GM19238 (cell line): ENCODE measurements around the gene IDI2.
A peak's percentile ranks its signal among the peaks of the same experiment; 100 is the strongest.
"Not testable (repeated sequence)": the region's sequence is repeated elsewhere in the genome, so short reads cannot be mapped to it uniquely, and the experiment has no call there.

Experiments
- DNase-seq: peaks from one replicate; pipeline ENCODE4 v3.0.0; 2011; ENCODE audit warnings: low spot score; ENCODE audit not compliant: insufficient read length

The IDI2 gene

DNA sequence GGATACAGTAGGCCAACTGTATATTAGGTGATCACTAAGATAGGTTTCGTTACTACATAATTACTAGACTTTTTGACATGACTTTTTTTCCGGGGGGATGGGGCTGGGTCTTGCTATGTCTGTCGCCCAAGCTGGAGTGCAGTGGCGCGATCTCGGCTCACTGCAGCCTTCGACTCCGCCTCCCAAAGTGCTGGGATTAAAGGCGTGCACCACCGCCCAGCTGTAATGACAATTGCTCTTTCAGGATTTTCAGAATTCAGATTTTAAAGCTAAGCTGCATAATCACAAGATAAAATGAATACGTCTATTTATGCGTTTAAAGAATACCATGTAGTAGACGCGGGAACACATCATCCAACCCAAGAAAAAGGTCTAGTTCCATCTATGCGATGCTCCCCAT lies 22.3 kb upstream of the IDI2 start:
- no peak for DNase-seq

DNA sequence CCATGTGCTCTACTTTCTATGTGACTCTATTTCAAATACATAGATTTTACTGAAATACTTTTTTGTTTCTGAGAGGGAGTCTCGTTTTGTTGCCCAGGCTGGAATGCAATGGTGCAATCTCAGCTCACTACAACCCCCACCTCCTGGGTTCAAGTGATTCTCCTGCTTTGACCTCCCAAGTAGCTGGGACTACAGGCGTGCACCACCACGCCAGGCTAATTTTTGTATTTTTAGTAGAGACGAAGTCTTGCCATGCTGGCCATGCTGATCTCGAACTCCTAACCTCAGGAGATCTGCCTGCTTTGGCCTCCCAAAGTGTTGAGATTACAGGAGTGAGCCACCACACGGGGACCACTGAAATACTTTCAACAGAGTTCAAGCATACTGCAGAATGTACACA lies 19.8 kb upstream of the IDI2 start:
- DNase-seq: no peak

DNA sequence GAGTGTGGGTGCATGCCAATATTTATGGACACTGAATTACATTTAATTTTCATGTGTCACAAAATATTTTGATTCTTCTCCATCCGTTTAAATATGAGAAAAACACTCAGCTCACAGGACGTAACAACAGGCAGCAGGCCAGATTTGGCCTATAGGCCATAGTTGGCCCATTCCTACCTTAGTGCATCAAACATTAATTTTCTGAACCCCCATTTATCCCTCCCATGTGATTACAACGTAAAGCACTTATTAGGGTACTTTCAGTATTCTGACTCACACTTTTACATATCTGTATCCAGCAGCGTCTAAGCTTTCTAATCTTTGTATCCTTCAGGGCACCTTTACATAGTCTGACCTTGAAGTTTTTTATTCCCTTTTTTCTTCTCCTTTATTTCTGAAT lies 19.3 kb upstream of the IDI2 start:
- DNase-seq: no peak

GRCh38 chr10:1044146-1044545 lies 18.5 kb upstream of the IDI2 start:
- no peak for DNase-seq

GRCh38 chr10:1043532-1043995 lies 17.9 kb upstream of the IDI2 start:
- peak; percentile 22 for DNase-seq

DNA sequence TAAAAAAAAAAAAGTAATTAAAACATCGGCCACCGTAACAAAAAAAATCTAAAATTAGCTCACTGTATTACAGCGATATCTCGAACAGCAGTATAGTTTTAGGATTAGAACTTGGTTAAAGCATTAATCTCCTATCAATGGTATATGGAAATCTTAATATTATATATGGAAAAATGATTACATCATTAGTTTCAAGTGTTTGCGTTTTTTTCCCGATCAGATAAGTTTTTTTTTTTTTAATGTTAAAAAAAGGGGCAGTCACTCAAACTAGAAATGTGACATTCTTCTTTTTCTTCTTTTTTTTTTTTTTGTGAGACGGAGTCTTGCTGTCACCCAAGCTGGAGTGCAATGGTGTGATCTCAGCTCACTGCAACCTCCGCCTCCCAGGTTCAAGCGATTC lies 15.9 kb upstream of the IDI2 start:
- no peak for DNase-seq

DNA sequence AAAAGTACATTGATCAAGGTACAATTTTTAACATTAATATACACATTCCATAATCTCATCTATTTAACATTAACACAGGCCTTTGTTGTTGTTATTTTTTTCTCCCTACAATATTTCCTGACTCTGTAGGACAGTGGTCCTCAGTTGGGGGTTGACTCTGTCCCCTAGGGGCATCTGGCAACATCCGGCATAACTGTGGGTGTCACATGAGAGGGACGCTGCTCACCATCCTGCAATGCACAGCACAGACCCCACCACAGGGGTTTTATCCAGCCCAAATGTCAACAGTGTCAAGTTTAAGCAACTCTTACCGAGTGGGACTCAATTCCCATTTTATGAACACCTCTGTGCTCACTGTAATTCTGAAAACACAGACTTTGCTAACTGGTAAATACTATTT lies 14.5 kb upstream of the IDI2 start:
- DNase-seq: no peak

DNA sequence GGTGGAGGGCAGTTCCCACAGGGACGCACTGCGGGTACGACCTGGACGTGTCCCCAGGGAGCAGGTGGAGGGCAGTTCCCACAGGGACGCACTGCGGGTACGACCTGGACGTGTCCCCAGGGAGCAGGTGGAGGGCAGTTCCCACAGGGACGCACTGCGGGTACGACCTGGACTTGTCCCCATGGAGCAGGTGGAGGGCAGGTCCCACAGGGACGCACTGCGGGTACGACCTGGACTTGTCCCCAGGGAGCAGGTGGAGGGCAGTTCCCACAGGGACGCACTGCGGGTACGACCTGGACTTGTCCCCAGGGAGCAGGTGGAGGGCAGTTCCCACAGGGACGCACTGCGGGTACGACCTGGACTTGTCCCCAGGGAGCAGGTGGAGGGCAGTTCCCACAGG lies 13.1 kb upstream of the IDI2 start:
- not testable (repeated sequence) for DNase-seq

GRCh38 chr10:1037098-1037497 lies 11.4 kb upstream of the IDI2 start:
- no peak for DNase-seq

DNA sequence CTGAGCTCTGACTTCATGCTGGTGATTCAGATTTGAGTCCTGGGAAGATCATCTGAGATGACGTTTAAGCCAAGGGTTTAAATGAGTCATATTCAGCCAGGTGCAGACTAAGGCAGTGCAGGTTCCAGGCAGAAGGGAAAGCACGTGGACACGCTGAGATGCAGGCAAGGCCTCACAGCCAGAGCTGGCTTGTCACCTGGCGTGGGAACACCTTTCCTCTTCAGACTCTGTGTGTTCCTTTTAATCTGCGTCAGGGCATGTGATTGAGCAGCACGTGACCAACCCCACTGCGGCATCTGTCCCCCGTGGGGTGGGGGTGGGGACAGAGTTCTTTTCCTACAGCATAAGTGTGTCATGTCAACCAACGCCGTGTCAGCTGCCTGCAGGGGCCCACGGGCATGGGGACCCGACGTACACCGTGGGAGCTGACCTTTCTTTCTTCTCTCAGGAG lies 10.7 kb upstream of the IDI2 start:
- peak; percentile 28 for DNase-seq

GRCh38 chr10:1035201-1035600 lies 9.5 kb upstream of the IDI2 start:
- DNase-seq: no peak

DNA sequence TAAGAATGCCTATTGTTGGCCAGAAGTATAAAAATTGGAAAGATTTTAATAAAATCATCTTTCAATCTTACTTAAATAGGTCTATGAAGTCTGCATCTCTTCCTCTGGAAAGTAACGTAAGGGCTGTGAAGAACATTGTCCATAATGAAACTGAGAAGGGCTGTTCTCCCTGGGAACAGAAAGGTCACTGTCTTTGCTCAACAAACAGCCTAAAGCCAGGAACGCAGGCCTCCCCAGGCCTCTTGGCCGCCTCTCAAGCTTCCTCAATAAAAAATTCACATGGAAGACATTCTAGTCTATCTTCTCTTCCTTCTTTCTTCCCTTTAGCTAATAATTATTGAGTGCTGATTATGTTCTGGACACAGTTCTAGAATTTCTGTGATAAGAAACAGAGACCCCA lies 9.1 kb upstream of the IDI2 start:
- no peak for DNase-seq

DNA sequence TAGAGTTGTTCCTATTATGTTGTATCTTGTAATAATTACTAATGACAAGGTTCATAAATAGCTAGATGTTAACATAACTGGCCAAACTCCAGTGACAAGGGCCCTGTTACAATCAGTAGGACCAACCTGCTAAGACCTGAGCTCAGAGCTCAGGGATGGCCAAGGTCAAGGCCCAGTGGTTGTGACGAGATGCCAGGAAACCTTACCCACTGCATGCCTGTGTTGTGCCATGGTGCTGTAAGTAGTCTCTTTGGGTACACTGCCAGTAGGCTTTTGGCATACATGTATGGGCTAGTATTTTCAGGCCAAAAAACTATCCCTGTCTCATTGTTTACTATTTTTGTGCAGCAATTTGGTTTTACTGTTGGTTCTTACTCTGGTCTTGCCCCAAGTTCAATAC lies 7.9 kb upstream of the IDI2 start:
- DNase-seq: no peak

GRCh38 chr10:1029838-1030237 lies 4.2 kb upstream of the IDI2 start:
- no peak for DNase-seq

DNA sequence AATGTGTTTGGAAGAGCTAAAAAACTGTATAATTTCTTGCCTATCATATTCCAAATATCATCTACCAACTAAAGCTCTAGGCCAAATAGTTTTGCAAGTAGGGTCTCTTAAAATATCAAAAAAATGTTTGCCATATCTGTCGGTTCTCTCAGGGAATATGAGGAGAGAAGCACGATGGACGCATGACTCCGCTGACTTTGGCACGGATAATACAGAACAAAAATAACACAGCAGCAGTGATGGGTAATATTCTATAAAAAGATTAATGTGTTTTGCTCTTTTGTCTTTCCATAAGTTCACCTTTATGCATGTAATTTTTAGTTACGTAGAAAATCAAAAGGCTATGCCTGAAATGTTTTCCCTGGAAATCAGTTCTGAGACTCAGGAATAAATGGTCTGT lies 919 bp upstream of the IDI2 start:
- no peak for DNase-seq

- no peak for DNase-seq
These were observed 1.6 kb downstream of the IDI2 start for GRCh38 chr10:1024103-1024502.

GRCh38 chr10:1022413-1022812 lies 3.2 kb downstream of the IDI2 start:
- DNase-seq: no peak

DNA sequence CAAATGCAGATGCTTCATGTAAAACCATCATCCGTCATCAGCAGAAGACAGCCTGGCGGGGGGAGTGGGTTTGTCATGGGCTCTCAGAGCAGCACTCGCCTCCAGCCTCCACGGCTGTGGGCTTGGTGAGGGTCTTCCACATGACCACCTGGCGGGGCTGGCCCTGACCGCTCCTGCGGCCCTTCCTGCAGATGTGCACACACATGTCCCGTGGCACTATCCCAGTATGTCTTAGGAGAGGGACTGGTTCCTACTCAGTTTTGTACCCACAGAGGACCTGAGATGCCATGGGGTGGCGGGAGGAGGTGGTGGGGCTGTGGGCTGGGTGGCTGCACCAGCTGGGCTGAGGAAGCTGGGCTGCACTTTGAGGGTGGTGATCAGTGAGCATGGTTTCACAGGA lies 4.7 kb downstream of the IDI2 start:
- DNase-seq: no peak

DNA sequence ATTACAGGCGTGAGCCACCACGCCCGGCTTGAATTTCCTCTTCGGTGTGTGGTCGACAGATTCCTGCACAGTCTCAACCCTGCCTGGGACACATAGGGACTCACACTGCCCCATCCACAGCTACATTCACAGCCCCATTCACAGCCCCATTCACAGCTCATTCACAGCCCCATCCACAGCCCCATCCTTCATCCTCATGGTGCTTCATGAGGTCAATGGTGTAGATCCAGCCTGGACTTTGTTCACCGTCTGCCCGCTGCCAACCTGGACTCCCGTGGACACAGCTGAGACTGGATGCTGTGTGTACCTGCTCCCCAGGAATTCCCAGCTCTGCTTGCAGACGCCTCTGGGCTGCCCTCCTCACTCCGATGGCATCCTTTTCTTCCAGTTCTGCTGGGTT lies 5.2 kb downstream of the IDI2 start:
- no peak for DNase-seq

GRCh38 chr10:1019362-1019761 lies 6.3 kb downstream of the IDI2 start:
- DNase-seq: no peak

DNA sequence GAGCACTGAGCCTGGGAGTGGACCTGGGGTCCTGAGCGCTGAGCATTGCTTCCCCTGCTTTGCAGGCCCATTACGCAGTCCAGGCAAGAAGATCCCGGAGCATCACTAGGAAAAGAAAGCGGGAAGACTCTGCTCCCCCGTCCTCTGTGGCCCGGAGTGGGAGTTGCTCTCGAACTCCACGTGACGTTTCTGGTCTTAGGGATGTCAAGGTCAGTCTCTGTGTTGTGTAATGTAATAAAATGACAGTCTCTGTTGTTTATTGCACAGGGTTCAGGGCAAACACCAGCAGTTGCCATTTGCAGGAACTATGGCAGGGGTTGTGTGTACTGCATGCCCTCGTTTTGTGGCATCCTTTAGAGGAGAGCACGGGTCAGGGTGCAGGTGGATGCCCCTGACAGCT lies 10.0 kb downstream of the IDI2 start:
- no peak for DNase-seq

GRCh38 chr10:1011696-1012095 lies 14.0 kb downstream of the IDI2 start:
- no peak for DNase-seq

- no peak for DNase-seq
These were observed 15.0 kb downstream of the IDI2 start for GRCh38 chr10:1010703-1011102.

GRCh38 chr10:1009947-1010346 lies 15.7 kb downstream of the IDI2 start:
- DNase-seq: not testable (repeated sequence)
